GM19238 (cell line): ENCODE measurements around the gene SIPA1L3.
"Not testable (repeated sequence)": the region's sequence is repeated elsewhere in the genome, so short reads cannot be mapped to it uniquely, and the experiment has no call there.

ENCODE experiments used
- DNase-seq: peaks from one replicate; pipeline ENCODE4 v3.0.0; 2011; ENCODE audit warnings: low spot score; ENCODE audit not compliant: insufficient read length

The SIPA1L3 gene

GRCh38 chr19:38063928-38064327 lies 156.9 kb downstream of the SIPA1L3 start:
- no peak for DNase-seq

GRCh38 chr19:38064661-38065425 lies 157.8 kb downstream of the SIPA1L3 start:
- no peak for DNase-seq

- DNase-seq: not testable (repeated sequence)
Measured at GRCh38 chr19:38065775-38066174, 158.8 kb downstream of the SIPA1L3 start.

GRCh38 chr19:38068826-38069225 lies 161.8 kb downstream of the SIPA1L3 start:
- DNase-seq: no peak

- DNase-seq: no peak
Measured at GRCh38 chr19:38070573-38070972, 163.6 kb downstream of the SIPA1L3 start.

GRCh38 chr19:38071054-38071453 lies 164.0 kb downstream of the SIPA1L3 start:
- DNase-seq: not testable (repeated sequence)

- DNase-seq: no peak
Measured at GRCh38 chr19:38071647-38072046, 164.6 kb downstream of the SIPA1L3 start.

GRCh38 chr19:38072776-38073750 lies 166.1 kb downstream of the SIPA1L3 start:
- DNase-seq: no peak

GRCh38 chr19:38073841-38074685 lies 167.1 kb downstream of the SIPA1L3 start:
- DNase-seq: no peak

- DNase-seq: no peak
Measured at GRCh38 chr19:38076337-38076736, 169.3 kb downstream of the SIPA1L3 start.

GRCh38 chr19:38078302-38078930 lies 171.4 kb downstream of the SIPA1L3 start:
- no peak for DNase-seq

- DNase-seq: peak; percentile 71
Measured at GRCh38 chr19:38079926-38080380, 172.9 kb downstream of the SIPA1L3 start.

GRCh38 chr19:38081547-38082255 lies 174.7 kb downstream of the SIPA1L3 start:
- no peak for DNase-seq

GRCh38 chr19:38082256-38083118 lies 175.5 kb downstream of the SIPA1L3 start:
- no peak for DNase-seq

- DNase-seq: no peak
Measured at GRCh38 chr19:38084196-38084595, 177.2 kb downstream of the SIPA1L3 start.

- DNase-seq: no peak
Measured at GRCh38 chr19:38089440-38089839, 182.4 kb downstream of the SIPA1L3 start.

GRCh38 chr19:38093154-38093553 lies 186.1 kb downstream of the SIPA1L3 start:
- DNase-seq: no peak

GRCh38 chr19:38093587-38093986 lies 186.6 kb downstream of the SIPA1L3 start:
- no peak for DNase-seq
